Measurements from ENCODE around the gene PAX4. TPM values are rescaled to one million over a fixed set of nuclear protein-coding genes. Genes with fewer than 3 reads are reported as not detected.

Gene PAX4
- total RNA-seq, 4 donors from 2014 or later, result not detected

DNA sequence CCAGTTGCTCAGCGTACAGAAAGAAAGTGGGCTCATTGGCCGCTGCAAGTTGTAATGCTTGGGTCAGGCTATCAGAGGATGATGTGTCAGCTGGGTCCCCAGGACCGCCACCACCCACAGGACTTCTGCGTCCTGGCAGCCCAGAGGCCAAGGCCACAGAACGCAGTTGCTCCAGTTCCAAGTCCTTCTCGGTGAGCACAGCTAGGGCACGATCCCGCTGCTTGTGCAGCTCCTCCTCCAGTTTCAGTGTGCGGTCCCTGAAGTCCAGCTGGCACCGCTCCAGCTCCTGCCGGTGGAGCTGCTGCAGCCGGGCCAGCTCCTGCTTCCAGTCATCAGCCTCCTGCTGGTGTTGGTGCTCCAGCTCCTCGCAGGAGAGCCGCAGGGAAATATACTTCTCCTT is 35.6 kb downstream of the PAX4 start:
- Histone ChIP-seq H3K9me3 (no peaks in the 10 kb centered on the region), H3K27ac (no peak overlapping the region), H3K4me3 (no peak overlapping the region), H3K4me1 (peaks cover 26 to 70% (median 34%) of the 10 kb centered on the region in 3 donors), H3K36me3 (peaks cover 8 to 60% (median 10%) of the 10 kb centered on the region in 3 donors), H3K27me3 (no peaks in the 10 kb centered on the region)
- intact Hi-C loops (cut with DNase I), result no loop called here
- TF ChIP-seq, protein P1, sequence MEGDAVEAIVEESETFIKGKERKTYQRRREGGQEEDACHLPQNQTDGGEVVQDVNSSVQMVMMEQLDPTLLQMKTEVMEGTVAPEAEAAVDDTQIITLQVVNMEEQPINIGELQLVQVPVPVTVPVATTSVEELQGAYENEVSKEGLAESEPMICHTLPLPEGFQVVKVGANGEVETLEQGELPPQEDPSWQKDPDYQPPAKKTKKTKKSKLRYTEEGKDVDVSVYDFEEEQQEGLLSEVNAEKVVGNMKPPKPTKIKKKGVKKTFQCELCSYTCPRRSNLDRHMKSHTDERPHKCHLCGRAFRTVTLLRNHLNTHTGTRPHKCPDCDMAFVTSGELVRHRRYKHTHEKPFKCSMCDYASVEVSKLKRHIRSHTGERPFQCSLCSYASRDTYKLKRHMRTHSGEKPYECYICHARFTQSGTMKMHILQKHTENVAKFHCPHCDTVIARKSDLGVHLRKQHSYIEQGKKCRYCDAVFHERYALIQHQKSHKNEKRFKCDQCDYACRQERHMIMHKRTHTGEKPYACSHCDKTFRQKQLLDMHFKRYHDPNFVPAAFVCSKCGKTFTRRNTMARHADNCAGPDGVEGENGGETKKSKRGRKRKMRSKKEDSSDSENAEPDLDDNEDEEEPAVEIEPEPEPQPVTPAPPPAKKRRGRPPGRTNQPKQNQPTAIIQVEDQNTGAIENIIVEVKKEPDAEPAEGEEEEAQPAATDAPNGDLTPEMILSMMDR (IDR thresholded peaks at IDR 0.05), result no peak
- no peak for TF ChIP-seq POLR2A (IDR thresholded peaks at IDR 0.05)
- no peak for DNase-seq
- WGBS, 2 donors, result 92% methylated on average over 2 of the region's 14 CpGs; no CpG with 5 or more reads in 1 of the 2 donors

DNA sequence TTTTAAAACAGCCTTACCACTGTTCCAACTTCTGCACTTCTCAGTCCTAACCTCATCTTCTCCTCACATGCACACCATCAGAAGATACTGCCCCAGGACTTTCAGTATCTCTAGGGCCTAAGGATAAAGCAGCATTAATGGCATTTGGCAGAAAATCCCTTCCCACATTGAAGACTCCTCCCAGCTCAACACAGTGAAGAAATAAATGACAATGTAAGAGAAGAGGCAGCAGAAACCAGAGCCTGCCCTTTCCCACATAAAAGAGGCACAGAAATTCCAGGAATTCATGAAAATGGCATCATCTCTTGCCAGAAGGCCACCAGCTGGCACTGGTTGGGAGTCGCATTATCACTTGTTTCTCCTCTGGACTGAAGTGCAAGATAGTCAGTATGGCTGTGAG is 36.2 kb downstream of the PAX4 start:
- H3K9me3 ChIP-seq, result no peaks in the 10 kb centered on the region
- peaks cover 26 to 66% (median 34%) of the 10 kb centered on the region in 3 donors for H3K4me1 ChIP-seq
- 82 to 100% methylated on average over 1 of the region's 1 CpG for WGBS, 2 donors
- TF ChIP-seq, protein P1 (IDR thresholded peaks at IDR 0.05), result no peak
- TF ChIP-seq POLR2A (IDR thresholded peaks at IDR 0.05), result no peak
- peaks cover 8 to 64% (median 10%) of the 10 kb centered on the region in 3 donors for H3K36me3 ChIP-seq
- no peaks in the 10 kb centered on the region for H3K27me3 ChIP-seq
- intact Hi-C loops (cut with DNase I), result no loop called here
- H3K27ac ChIP-seq, result no peak overlapping the region
- H3K4me3 ChIP-seq, result no peak overlapping the region
- DNase-seq, result no peak

DNA sequence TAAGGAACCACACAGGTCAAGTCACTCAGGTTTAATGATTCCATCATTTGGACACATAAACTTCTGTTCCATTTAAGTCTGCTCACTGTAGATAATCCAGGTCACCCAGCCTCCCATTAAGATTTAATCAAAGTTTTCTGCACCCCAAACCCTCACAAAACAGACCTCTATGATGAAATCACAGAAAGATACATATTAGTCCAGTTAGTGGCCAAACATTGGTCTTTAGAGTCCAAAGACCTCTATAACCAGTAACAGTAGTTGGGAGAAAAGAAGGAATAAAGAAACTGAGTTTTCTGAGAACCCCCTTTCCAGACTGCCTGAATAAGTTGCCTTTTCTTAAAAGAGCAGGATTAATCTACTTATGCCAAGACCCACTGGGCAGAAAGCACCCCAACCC is 37.3 kb downstream of the PAX4 start:
- no peak overlapping the region for H3K27ac ChIP-seq
- no peak overlapping the region for H3K4me3 ChIP-seq
- no peak for DNase-seq
- TF ChIP-seq, protein P1 (IDR thresholded peaks at IDR 0.05), result no peak
- no peak for TF ChIP-seq POLR2A (IDR thresholded peaks at IDR 0.05)
- no peaks in the 10 kb centered on the region for H3K9me3 ChIP-seq
- H3K4me1 ChIP-seq, result peaks cover 26 to 60% (median 34%) of the 10 kb centered on the region in 3 donors
- H3K27me3 ChIP-seq, result no peaks in the 10 kb centered on the region
- intact Hi-C loops (cut with DNase I), result no loop called here
- H3K36me3 ChIP-seq, result peaks cover 8 to 64% (median 10%) of the 10 kb centered on the region in 3 donors

GRCh38 chr7:127578711-127579275 is 39.1 kb downstream of the PAX4 start:
- no peak overlapping the region for H3K4me3 ChIP-seq
- peaks cover 8 to 64% (median 10%) of the 10 kb centered on the region in 3 donors for H3K36me3 ChIP-seq
- H3K27me3 ChIP-seq, result no peaks in the 10 kb centered on the region
- H3K4me1 ChIP-seq, result peaks cover 16 to 45% (median 23%) of the 10 kb centered on the region in 3 donors
- TF ChIP-seq, protein P1 (IDR thresholded peaks at IDR 0.05), result no peak
- no peak for DNase-seq
- no peaks in the 10 kb centered on the region for H3K9me3 ChIP-seq
- no peak overlapping the region for H3K27ac ChIP-seq
- 70 to 77% methylated on average over 3 to 4 of the region's 4 CpGs for WGBS, 2 donors
- intact Hi-C loops (cut with DNase I), result no loop called here

- H3K27ac ChIP-seq, result no peak overlapping the region
- DNase-seq, result no peak
- H3K9me3 ChIP-seq, result no peaks in the 10 kb centered on the region
- no peak overlapping the region for H3K4me3 ChIP-seq
- intact Hi-C loops (cut with DNase I), result no loop called here
- 70 to 88% methylated on average over 5 of the region's 5 CpGs for WGBS, 2 donors
- no peak for TF ChIP-seq POLR2A (IDR thresholded peaks at IDR 0.05)
- TF ChIP-seq, protein P1 (IDR thresholded peaks at IDR 0.05), result no peak
- H3K36me3 ChIP-seq, result peaks cover 8 to 61% (median 10%) of the 10 kb centered on the region in 3 donors
- no peaks in the 10 kb centered on the region for H3K27me3 ChIP-seq
- H3K4me1 ChIP-seq, result peaks cover 15 to 38% (median 17%) of the 10 kb centered on the region in 3 donors
These were observed 39.8 kb downstream of the PAX4 start for GRCh38 chr7:127578036-127578684.

Measured in esophagus squamous epithelium (tissue), 5 donors.